HEK293 (cell line): ENCODE data around the gene HOXA6.

ENCODE experiments used
- CTCF ChIA-PET: fragments of 350-600 bp; formaldehyde crosslinking; extraction: SDS; loops from one replicate; lab custom pipeline; 2021; ENCODE audit warnings: antibody characterized with exemption; lab: Yijun Ruan, JAX
- POLR2A ChIA-PET: fragments of 300-600 bp; formaldehyde crosslinking; extraction: SDS; loops from one replicate; lab custom pipeline; 2020; ENCODE audit warnings: antibody characterized with exemption, inconsistent platforms; lab: Yijun Ruan, JAX
- H3K27ac ChIP-seq: fragments of 200-500 bp; sonication (Bioruptor generic); 2 replicates; pipeline ENCODE4 v1.5.1; 2014; ENCODE audit warnings: low read depth, low read length, control low read depth, inconsistent platforms; ENCODE audit errors: extremely low read depth
- H3K36me3 ChIP-seq, 2 experiments: fragments of 200-500 bp in 1 of 2; sonication (Bioruptor generic) in 1 of 2; 1 replicate in 1 of 2; 2 replicates in 1 of 2; pipeline ENCODE4 v1.5.1; 2014 to 2017; ENCODE audit warnings: inconsistent platforms in 2 of 2, low read length in 2 of 2; ENCODE audit not compliant: control insufficient read depth in 2 of 2, insufficient read depth in 1 of 2
- H3K4me1 ChIP-seq: fragments of 200-500 bp; sonication (Bioruptor generic); 2 replicates; pipeline ENCODE4 v1.5.1; 2014; ENCODE audit warnings: mild to moderate bottlenecking, low read length, inconsistent platforms; ENCODE audit not compliant: control insufficient read depth, insufficient read depth
- H3K4me3 ChIP-seq: 2 replicates; pipeline ENCODE4 v1.5.1; 2011; ENCODE audit warnings: low read depth, mild to moderate bottlenecking, control low read depth, low read length, moderate library complexity
- H3K9me3 ChIP-seq: fragments of 200-500 bp; sonication (Bioruptor generic); 2 replicates; pipeline ENCODE4 v1.5.1; 2014; ENCODE audit warnings: low read depth, low read length, inconsistent platforms; ENCODE audit not compliant: control insufficient read depth, insufficient read depth
- KLF10 ChIP-seq: fragments of 450-650 bp; IDR thresholded peaks from 2 replicates; pipeline ENCODE4 v1.5.1; 2018; ENCODE audit warnings: missing biosample characterization, mild to moderate bottlenecking, missing genetic modification characterization
- PRDM1 ChIP-seq: fragments of 450-650 bp; formaldehyde crosslinking; IDR thresholded peaks from 2 replicates; pipeline ENCODE4; 2016; ENCODE audit warnings: missing biosample characterization, missing genetic modification characterization
- PRDM2 ChIP-seq: fragments of 450-650 bp; formaldehyde crosslinking; IDR thresholded peaks from 2 replicates; pipeline ENCODE4 v1.5.1; 2016; ENCODE audit warnings: missing biosample characterization, missing genetic modification characterization, borderline replicate concordance
- PRDM6 ChIP-seq: fragments of 450-650 bp; formaldehyde crosslinking; IDR thresholded peaks from 2 replicates; pipeline ENCODE4 v1.5.1; 2017; ENCODE audit warnings: missing biosample characterization, missing genetic modification characterization
- SCRT2 ChIP-seq: fragments of 450-650 bp; formaldehyde crosslinking; IDR thresholded peaks from 2 replicates; pipeline ENCODE4 v1.5.1; 2016; ENCODE audit warnings: missing biosample characterization, missing genetic modification characterization
- SP2 ChIP-seq: fragments of 450-650 bp; formaldehyde crosslinking; IDR thresholded peaks from 2 replicates; pipeline ENCODE4 v1.5.1; 2016; ENCODE audit warnings: missing biosample characterization, missing genetic modification characterization
- TSHZ1 ChIP-seq: fragments of 450-650 bp; formaldehyde crosslinking; IDR thresholded peaks from 2 replicates; pipeline ENCODE4 v1.5.1; 2016; ENCODE audit warnings: missing biosample characterization, missing genetic modification characterization, borderline replicate concordance
- ZBTB17 ChIP-seq: fragments of 450-650 bp; formaldehyde crosslinking; IDR thresholded peaks from 2 replicates; pipeline ENCODE4 v1.5.1; 2016; ENCODE audit warnings: missing biosample characterization, missing genetic modification characterization
- ZNF214 ChIP-seq: fragments of 450-650 bp; formaldehyde crosslinking; IDR thresholded peaks from 2 replicates; pipeline ENCODE4 v1.5.1; 2017; ENCODE audit warnings: missing biosample characterization, mild to moderate bottlenecking, missing genetic modification characterization, borderline replicate concordance
- ZNF341 ChIP-seq: fragments of 450-650 bp; formaldehyde crosslinking; IDR thresholded peaks from 2 replicates; pipeline ENCODE4; 2016; ENCODE audit warnings: low read depth, missing biosample characterization, missing genetic modification characterization
- ZNF426 ChIP-seq: fragments of 450-650 bp; formaldehyde crosslinking; IDR thresholded peaks from 2 replicates; pipeline ENCODE4 v1.5.1; 2017; ENCODE audit warnings: missing biosample characterization, missing genetic modification characterization, mild to moderate bottlenecking, inconsistent platforms, moderate library complexity
- ZNF518A ChIP-seq: fragments of 450-650 bp; formaldehyde crosslinking; conservative IDR thresholded peaks from 2 replicates; pipeline ENCODE4 v1.5.1; 2016; ENCODE audit warnings: low read depth, missing biosample characterization, missing genetic modification characterization
- ZNF624 ChIP-seq: fragments of 450-650 bp; formaldehyde crosslinking; IDR thresholded peaks from 2 replicates; pipeline ENCODE4 v1.5.1; 2017; ENCODE audit warnings: missing biosample characterization, missing genetic modification characterization

Gene HOXA6

GRCh38 chr7:27170426-27171324 is 23.1 kb upstream of the HOXA6 start (continued):
- TF ChIP-seq ZNF518A (tag by site-specific recombination) = no peak
- TF ChIP-seq ZNF214 (tag by site-specific recombination) = no peak
- TF ChIP-seq PRDM6 (tag by site-specific recombination) = peak; percentile 94
- no peak for TF ChIP-seq PRDM2 (tag by site-specific recombination)
- no peak; the same call in 1 of the 2 replicates for TF ChIP-seq ZNF426
- peak; percentile 29; the same call in 1 of the 2 replicates for TF ChIP-seq KLF10 (tag by site-specific recombination)
- peak; percentile 54 for TF ChIP-seq PRDM1 (tag by site-specific recombination)

GRCh38 chr7:27169658-27170425 is 22.3 kb upstream of the HOXA6 start:
- Histone ChIP-seq H3K36me3 (peaks cover 8 to 28% of the 10 kb centered on the region in 2 experiments), H3K27ac (peak overlapping the region; percentile 100), H3K4me3 (peak overlapping the region; percentile 76), H3K9me3 (no peaks in the 10 kb centered on the region), H3K4me1 (peaks cover 8% of the 10 kb centered on the region; the same call in 1 of the 2 replicates)
- ChIA-PET POLR2A (interaction anchor here (1.0 to 11.2 kb wide), 16 partner anchors 7 to 1314 kb away, joined by 3 to 237 read pairs (median 8); partner anchors contain the start of genes HOXA11, HOXA13 and HOXA7), CTCF (interaction anchor here (0.8 to 1.9 kb wide), 5 partner anchors 9 to 20 kb away, joined by 3 to 15 read pairs (median 4); no protein-coding TSS in a partner anchor)
- TF ChIP-seq ZBTB17 (tag by site-specific recombination) (peak; percentile 53; the same call in 1 of the 2 replicates), ZNF341 (tag by site-specific recombination) (no peak), TSHZ1 (tag by site-specific recombination) (no peak), ZNF624 (tag by site-specific recombination) (no peak), SCRT2 (tag by site-specific recombination) (no peak), SP2 (peak; percentile 56)
